Superior temporal gyrus (tissue), 1 donor: ENCODE measurements around the gene DENND1A.
A peak's percentile ranks its signal among the peaks of the same experiment; 100 is the strongest.
"Not testable (repeated sequence)": the region's sequence is repeated elsewhere in the genome, so short reads cannot be mapped to it uniquely, and the experiment has no call there.

Experiments used
- DNase-seq: peaks from one replicate; pipeline ENCODE4 v3.0.0-alpha.2; 2016; ENCODE audit errors: extremely low spot score

The DENND1A gene

GRCh38 chr9:123735376-123735775, 194.6 kb downstream of the DENND1A start:
- no peak for DNase-seq

- not testable (repeated sequence) for DNase-seq
These were observed 201.4 kb downstream of the DENND1A start for GRCh38 chr9:123728571-123728970.

DNA sequence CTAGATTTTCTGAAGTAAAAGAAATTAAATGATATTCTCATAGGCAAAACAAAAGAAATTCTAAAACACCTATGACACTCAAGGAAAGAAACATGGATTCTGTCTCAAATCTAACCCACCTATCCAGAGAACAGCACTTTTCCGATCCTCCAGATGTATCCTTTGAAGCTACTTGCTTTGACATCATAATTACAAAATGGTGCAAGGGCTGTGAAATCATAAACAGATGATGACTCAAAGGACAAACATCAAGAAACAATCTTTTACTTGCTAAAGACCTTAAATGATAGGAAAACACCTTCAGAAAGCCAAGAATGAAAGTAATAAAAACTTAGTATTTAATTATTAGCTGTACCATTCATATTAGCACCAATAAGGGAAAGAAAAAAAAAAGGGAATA, 202.6 kb downstream of the DENND1A start:
- peak; percentile 2 for DNase-seq

DNA sequence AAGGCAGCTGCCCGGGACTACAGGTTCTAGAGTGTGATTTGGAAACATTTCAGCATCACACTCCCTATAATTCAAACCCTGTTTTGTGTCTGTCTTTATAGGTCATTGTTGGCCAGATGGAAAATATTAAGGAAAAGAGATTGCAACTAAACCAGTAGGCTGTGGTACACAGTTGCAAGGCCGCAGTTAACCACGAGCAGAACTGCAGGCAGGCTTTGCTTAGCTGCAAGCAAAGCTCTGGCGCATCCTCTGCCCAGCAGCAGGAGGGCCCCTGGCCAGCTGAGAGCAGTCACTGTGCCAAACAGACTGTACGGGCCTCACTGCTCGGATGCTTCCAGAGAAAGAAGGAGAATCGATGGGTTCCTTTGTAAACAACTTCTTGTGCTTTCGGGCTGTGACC, 204.5 kb downstream of the DENND1A start:
- DNase-seq = peak; percentile 74

- DNase-seq = peak; percentile 65
These were observed 205.6 kb downstream of the DENND1A start for GRCh38 chr9:123724211-123724796.

GRCh38 chr9:123723135-123723875, 206.6 kb downstream of the DENND1A start:
- no peak for DNase-seq

- DNase-seq = no peak
These were observed 207.5 kb downstream of the DENND1A start for GRCh38 chr9:123722378-123722777.

- no peak for DNase-seq
These were observed 211.7 kb downstream of the DENND1A start for GRCh38 chr9:123718188-123718587.

GRCh38 chr9:123717581-123718175, 212.2 kb downstream of the DENND1A start:
- DNase-seq = no peak

- no peak for DNase-seq
These were observed 213.5 kb downstream of the DENND1A start for GRCh38 chr9:123716339-123716945.

DNA sequence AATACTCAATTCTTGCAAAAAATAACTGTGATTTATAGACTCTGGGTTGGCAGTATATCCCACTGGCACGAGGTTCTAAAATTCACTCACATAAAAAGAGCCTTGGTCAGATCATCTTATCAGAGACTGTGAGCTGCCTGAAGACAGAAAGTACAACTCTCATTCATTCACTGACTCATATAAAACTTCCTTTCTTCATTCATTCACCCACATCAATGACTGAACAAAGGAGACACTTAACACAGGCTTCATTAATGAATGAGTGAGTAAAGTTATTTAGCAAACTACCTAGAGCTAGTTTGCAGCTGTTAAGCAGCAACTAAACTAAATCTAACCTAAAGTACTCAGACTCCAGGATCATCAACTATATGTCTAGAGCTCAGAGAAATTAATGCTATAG, 214.7 kb downstream of the DENND1A start:
- DNase-seq = no peak

- DNase-seq = no peak
These were observed 216.6 kb downstream of the DENND1A start for GRCh38 chr9:123713282-123713681.

GRCh38 chr9:123712399-123712798, 217.5 kb downstream of the DENND1A start:
- no peak for DNase-seq

DNA sequence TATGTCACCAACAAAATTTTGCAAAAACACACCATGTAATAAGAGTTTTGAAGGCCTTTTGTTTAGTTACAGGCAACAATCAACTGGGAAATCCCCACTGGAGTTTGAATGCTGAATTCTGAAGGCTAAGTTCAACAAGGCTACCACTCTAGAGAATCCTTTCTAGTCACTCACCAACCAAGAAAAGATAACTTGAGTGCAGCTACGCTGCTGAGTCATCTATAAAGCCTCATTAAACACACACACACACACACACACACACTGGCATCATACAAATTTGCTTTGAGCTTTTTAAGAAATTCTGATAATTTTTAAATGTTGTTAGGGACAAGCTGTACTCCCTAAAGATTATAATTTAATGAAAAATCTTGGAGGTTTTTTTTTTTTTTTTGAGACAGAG, 219.6 kb downstream of the DENND1A start:
- no peak for DNase-seq

- no peak for DNase-seq
These were observed 227.4 kb downstream of the DENND1A start for GRCh38 chr9:123702483-123702882.

DNA sequence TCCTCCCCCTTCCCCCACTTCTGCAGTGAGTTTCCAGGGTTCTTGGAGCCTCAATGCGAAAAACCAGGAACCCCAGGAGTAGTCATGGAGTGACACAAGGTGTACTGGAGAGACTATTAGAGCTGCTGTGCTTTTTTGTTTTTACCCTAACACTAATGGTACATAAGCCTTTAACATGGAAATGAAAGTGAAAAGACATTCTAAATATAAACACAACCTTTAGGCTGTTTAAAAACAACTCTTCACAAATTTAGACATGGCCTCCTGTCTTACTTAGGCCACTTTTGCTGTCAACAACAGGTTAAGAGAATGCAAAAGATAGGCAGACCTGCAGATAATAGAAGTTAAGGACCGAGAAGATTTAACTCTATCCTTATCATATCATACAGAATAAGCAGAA, 232.2 kb downstream of the DENND1A start:
- DNase-seq = no peak

DNA sequence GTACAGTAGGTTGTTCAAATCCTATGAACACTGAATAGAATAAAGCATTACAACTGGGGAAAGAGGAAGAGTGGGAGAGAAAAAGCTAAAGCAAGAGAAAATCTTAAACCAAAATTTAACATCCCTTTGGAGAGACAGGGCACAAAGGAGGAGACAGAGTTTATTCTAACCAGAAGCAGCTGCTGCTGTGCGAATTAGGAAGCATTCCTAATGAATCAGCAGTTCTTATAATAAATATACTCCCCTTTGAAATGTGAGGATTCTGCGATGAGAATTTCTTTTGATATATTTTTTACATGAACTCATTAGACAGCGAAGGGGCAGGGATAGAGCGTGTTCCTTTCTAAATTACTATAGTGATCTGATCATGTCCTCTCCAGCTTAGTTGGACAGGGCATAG, 233.4 kb downstream of the DENND1A start:
- DNase-seq = no peak

DNA sequence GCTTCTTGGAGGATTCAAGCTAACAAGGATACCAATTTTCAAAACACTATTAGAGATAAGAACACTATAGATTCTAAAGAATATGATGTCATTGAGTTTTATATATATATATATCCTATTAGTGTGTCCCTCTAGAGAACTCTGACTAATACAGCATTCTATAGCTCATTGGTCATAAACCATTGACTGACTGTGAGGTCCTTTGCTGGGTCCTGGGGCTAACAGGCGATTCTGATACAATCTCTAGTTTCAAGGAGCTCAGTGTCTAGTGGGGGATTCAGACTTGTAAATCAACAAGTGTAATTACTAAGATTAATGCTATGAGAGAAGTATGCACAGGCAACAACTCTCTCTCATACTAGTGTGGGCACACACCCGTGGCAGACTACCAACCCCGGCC, 234.5 kb downstream of the DENND1A start:
- DNase-seq = no peak

GRCh38 chr9:123691765-123692303, 238.1 kb downstream of the DENND1A start:
- DNase-seq = no peak

DNA sequence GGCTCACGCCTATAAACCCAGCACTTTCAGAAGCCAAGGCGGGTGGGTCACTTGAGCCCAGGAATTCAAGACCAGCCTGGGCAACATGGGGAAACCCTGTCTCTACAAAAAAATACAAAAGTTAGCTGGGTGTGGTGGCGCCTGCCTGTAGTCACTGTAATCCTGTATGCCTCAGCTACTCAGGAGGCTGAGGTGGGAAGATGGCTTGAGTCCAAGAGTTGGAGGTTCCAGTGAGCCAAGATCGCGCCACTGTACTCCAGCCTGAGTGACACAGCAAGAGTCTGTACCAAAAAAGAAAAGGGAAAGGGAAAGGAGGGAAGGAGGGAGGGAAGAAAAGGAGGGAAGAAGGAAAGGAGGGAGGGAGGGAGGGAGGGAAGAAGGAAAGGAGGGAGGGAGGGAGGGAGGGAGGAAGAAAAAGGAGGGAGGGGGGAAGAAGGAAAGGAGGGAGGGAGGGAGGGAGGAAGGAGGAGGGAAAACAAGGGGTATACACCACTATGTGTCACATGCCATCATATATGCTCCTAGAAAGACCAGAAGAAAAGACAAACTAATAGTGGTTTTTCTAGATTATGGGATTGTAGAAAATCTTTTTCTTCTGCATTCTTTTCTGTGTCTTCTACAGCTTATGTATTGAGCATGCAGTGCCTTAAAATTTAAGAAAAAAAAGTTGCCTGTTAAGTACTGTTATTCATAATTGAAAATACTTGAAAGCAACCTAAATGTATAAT, 240.1 kb downstream of the DENND1A start:
- no peak for DNase-seq

- DNase-seq = no peak
These were observed 242.6 kb downstream of the DENND1A start for GRCh38 chr9:123687246-123687751.

DNA sequence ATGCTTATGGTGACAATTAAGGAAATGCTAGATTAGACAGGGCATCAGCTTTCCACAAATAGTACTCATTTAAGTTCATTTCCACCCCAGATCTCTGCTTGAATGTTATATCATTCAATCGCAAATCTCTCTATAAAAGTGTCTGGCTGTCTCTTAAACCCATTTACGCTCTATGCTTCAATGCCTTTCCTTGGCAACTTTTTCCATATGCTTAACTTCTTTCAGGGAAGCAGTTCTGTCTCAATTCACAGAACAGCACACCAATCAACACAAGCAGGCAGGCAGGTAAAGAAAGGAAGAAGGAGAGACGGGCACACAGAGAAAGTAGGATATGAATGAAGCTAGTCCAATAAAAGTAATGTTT, 243.1 kb downstream of the DENND1A start:
- DNase-seq = no peak
